IMR-90 (cell line): Measurements from ENCODE around the gene DRC7.

Experiments
- CTCF ChIP-seq: conservative IDR thresholded peaks from 2 replicates; pipeline ENCODE4 v1.5.1; 2012; ENCODE audit warnings: mild to moderate bottlenecking, low read depth, low read length, improper control_type of control experiment
- FOS ChIP-seq: fragments of 150-350 bp; IDR thresholded peaks from 2 replicates; pipeline ENCODE4 v1.6.1; 2016; ENCODE audit warnings: low read depth, low read length
- MXI1 ChIP-seq: IDR thresholded peaks from 2 replicates; pipeline ENCODE4 v1.6.1; 2012; ENCODE audit warnings: low read depth, mild to moderate bottlenecking, low read length, moderate library complexity, borderline replicate concordance

- TF ChIP-seq MXI1, result no peak
- no peak for TF ChIP-seq CTCF
- TF ChIP-seq FOS, result no peak
Measured at GRCh38 chr16:57725976-57726375, 31.4 kb downstream of the DRC7 start.
